MM.1S (cell line): ENCODE data around the gene CEP72.

Experiments used
- DNase-seq: peaks from one replicate; pipeline ENCODE4 v3.0.0-alpha.2; 2015
- H2AFZ ChIP-seq: fragments of 300-600 bp; sonication (generic); 2 replicates; pipeline ENCODE4 v1.6.0; 2016; ENCODE audit warnings: antibody characterized with exemption, low read length
- H3F3A ChIP-seq: fragments of 300-600 bp; sonication (generic); 2 replicates; pipeline ENCODE4 v1.6.1; 2016; ENCODE audit warnings: mild to moderate bottlenecking, antibody characterized with exemption, low read length, moderate library complexity, mixed read lengths; ENCODE audit not compliant: insufficient read depth
- H3K27ac ChIP-seq: fragments of 300-600 bp; sonication (generic); 2 replicates; pipeline ENCODE4 v1.5.1; 2016; ENCODE audit warnings: mild to moderate bottlenecking, low read length
- H3K27me3 ChIP-seq: fragments of 300-600 bp; sonication (generic); replicated peaks from 2 replicates; pipeline ENCODE4 v1.6.0; 2016; ENCODE audit warnings: low read length; ENCODE audit not compliant: insufficient read depth
- H3K36me3 ChIP-seq: fragments of 300-600 bp; sonication (generic); replicated peaks from 2 replicates; pipeline ENCODE4 v1.6.1; 2016; ENCODE audit warnings: mild to moderate bottlenecking, low read length, mixed read lengths; ENCODE audit not compliant: insufficient read depth
- H3K4me1 ChIP-seq: fragments of 300-600 bp; sonication (generic); 2 replicates; pipeline ENCODE4 v1.6.1; 2016; ENCODE audit warnings: low read length, mixed read lengths
- H3K4me2 ChIP-seq: fragments of 300-600 bp; sonication (generic); 2 replicates; pipeline ENCODE4 v1.6.0; 2016; ENCODE audit warnings: low read depth, low read length
- H3K4me3 ChIP-seq: fragments of 300-600 bp; sonication (generic); 2 replicates; pipeline ENCODE4 v1.5.1; 2016; ENCODE audit warnings: low read length, mixed read lengths
- H3K79me2 ChIP-seq: fragments of 300-600 bp; sonication (generic); 2 replicates; pipeline ENCODE4 v1.6.1; 2016; ENCODE audit warnings: mixed run types, low read length, mixed read lengths
- H3K9ac ChIP-seq: fragments of 300-600 bp; sonication (generic); 2 replicates; pipeline ENCODE4 v1.6.1; 2016; ENCODE audit warnings: low read length, mixed read lengths
- H3K9me2 ChIP-seq: fragments of 300-600 bp; sonication (generic); replicated peaks from 2 replicates; pipeline ENCODE4 v1.6.1; 2016; ENCODE audit warnings: mild to moderate bottlenecking, low read length, mixed read lengths; ENCODE audit not compliant: insufficient read depth
- H3K9me3 ChIP-seq: fragments of 300-600 bp; sonication (generic); replicated peaks from 2 replicates; pipeline ENCODE4 v1.6.1; 2016; ENCODE audit warnings: mild to moderate bottlenecking, low read length, mixed read lengths; ENCODE audit not compliant: insufficient read depth
- H4K20me1 ChIP-seq: fragments of 300-600 bp; sonication (generic); 2 replicates; pipeline ENCODE4 v1.6.1; 2016; ENCODE audit warnings: mild to moderate bottlenecking, low read length, moderate library complexity, mixed read lengths; ENCODE audit not compliant: insufficient read depth
- CTCF ChIP-seq: fragments of 300-600 bp; sonication (generic); IDR thresholded peaks from 2 replicates; pipeline ENCODE4 v1.5.1; 2016; ENCODE audit warnings: antibody characterized with exemption, low read length, mixed read lengths
- EZH2 ChIP-seq: fragments of 300-600 bp; sonication (generic); optimal IDR thresholded peaks from 2 replicates; pipeline ENCODE3; 2017; ENCODE audit warnings: low read depth, mild to moderate bottlenecking, antibody characterized with exemption, low read length, mixed read lengths
- EZH2phosphoT487 ChIP-seq: fragments of 300-600 bp; sonication (generic); IDR thresholded peaks from 2 replicates; pipeline ENCODE4 v1.6.1; 2018; ENCODE audit warnings: antibody characterized with exemption, low read length

CEP72 gene

GRCh38 chr5:601771-602465 lies 10.2 kb upstream of the CEP72 start:
- Histone ChIP-seq H3K9me2 (no peaks in the 10 kb centered on the region), H2AFZ (no peak overlapping the region), H3K4me1 (peaks cover 5% of the 10 kb centered on the region), H3K4me3 (no peak overlapping the region), H3K79me2 (no peaks in the 10 kb centered on the region), H3K36me3 (no peaks in the 10 kb centered on the region), H3F3A (0 out of 2 replicates have a peak, but pooled peaks cover 1% of the 10 kb centered on the region), H4K20me1 (no peaks in the 10 kb centered on the region), H3K9me3 (no peaks in the 10 kb centered on the region), H3K9ac (no peak overlapping the region), H3K4me2 (no peak overlapping the region), H3K27me3 (no peaks in the 10 kb centered on the region), H3K27ac (no peak overlapping the region)
- no peak for TF ChIP-seq EZH2
- no peak for TF ChIP-seq CTCF
- no peak for TF ChIP-seq EZH2phosphoT487
- no peak for DNase-seq

DNA sequence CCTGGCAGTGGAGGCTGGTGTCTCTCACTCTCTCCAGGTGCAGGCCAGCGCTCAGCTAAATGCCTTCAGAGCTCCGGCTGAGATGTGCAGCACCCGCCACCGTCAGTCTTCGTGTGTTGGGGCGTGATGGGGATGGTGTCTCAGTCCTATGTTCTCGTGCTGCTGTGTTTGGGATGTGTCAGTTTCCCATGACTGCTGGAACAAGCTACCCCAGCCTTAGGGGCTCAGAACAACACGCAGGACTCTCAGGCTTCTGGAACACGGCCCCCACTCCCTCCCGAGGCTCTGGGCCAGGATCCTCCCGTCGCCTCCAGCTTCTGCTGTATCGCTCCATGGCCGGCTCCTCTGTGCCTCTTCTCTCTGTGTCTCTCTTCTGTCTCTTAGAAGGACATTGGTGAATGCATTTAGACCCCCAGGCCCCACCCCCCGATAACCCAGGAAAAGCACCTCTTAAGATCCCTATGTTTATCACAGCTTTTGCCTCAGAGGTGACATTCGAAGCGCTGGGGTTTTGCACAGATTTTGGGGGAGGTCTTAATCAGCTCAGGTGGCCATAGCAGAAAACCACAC lies 9.6 kb upstream of the CEP72 start:
- H3K9ac ChIP-seq: no peak overlapping the region
- H3K4me3 ChIP-seq: no peak overlapping the region
- H3K36me3 ChIP-seq: no peaks in the 10 kb centered on the region
- H3F3A ChIP-seq: peaks cover 7% of the 10 kb centered on the region
- no peak overlapping the region for H3K4me2 ChIP-seq
- H2AFZ ChIP-seq: no peak overlapping the region
- H3K79me2 ChIP-seq: no peaks in the 10 kb centered on the region
- peaks cover 11% of the 10 kb centered on the region for H3K4me1 ChIP-seq
- no peak for TF ChIP-seq CTCF
- no peaks in the 10 kb centered on the region for H3K27me3 ChIP-seq
- H3K27ac ChIP-seq: no peak overlapping the region
- DNase-seq: no peak
- no peaks in the 10 kb centered on the region for H3K9me2 ChIP-seq
- H4K20me1 ChIP-seq: no peaks in the 10 kb centered on the region
- no peaks in the 10 kb centered on the region for H3K9me3 ChIP-seq

DNA sequence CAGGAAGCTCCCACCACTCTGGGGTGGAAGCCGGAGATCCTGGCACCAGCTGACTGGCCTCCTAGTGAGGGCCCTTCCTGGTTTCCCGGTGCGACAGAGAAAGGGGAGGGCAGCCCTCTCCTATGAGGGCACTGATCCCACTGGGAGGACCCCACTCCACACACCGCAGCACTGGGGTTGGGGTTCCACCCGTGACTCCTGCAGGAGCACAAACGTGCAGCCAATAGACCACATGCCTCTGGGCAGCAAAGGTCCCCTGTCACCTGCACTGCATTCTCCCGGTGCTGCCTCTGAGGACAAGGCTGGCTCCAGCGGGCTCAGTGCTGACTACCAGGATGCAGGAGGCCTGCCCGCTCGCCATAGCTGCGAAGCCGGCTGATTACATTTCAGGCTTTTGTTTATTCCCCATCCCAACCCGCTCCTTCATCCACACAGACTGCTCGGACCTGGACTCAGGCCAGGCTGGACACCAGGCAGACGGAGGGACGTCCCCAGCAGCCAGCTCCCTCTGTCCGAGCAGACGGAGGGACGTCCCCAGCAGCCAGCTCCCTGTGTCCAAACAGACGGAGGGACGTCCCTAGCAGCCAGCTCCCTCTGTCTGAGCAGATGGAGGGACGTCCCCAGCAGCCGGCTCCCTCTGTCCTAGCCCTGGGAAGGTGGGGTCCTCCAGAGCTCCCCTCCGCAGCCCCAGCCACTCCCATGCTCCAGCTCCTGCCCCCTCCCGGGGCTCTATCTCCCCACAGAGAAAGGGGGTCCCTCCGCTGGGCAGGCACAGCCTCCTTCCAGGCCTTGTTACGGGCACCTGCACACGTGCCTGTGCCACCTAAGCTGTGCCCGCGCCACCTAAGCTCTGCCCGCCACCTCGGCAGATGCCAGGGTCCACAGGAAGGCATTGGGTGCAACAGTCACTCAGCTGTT lies 8.8 kb upstream of the CEP72 start:
- no peaks in the 10 kb centered on the region for H3K9me3 ChIP-seq
- H2AFZ ChIP-seq: no peak overlapping the region
- no peak overlapping the region for H3K9ac ChIP-seq
- H3K36me3 ChIP-seq: no peaks in the 10 kb centered on the region
- H4K20me1 ChIP-seq: no peaks in the 10 kb centered on the region
- no peak overlapping the region for H3K27ac ChIP-seq
- no peaks in the 10 kb centered on the region for H3K27me3 ChIP-seq
- DNase-seq: no peak
- H3F3A ChIP-seq: peaks cover 12% of the 10 kb centered on the region
- no peak for TF ChIP-seq CTCF
- no peak for TF ChIP-seq EZH2phosphoT487
- TF ChIP-seq EZH2: no peak
- H3K4me3 ChIP-seq: no peak overlapping the region
- H3K9me2 ChIP-seq: no peaks in the 10 kb centered on the region
- H3K79me2 ChIP-seq: no peaks in the 10 kb centered on the region
- no peak overlapping the region for H3K4me2 ChIP-seq
- H3K4me1 ChIP-seq: peaks cover 17% of the 10 kb centered on the region
